CD4-positive, alpha-beta T cell treated with Interleukin-15 for 1 hour (primary cell): ENCODE data around the gene LACTB.

Experiments
- DNase-seq: peaks from one replicate; pipeline ENCODE4 v3.0.0-alpha.2; 2020

Gene LACTB

DNA sequence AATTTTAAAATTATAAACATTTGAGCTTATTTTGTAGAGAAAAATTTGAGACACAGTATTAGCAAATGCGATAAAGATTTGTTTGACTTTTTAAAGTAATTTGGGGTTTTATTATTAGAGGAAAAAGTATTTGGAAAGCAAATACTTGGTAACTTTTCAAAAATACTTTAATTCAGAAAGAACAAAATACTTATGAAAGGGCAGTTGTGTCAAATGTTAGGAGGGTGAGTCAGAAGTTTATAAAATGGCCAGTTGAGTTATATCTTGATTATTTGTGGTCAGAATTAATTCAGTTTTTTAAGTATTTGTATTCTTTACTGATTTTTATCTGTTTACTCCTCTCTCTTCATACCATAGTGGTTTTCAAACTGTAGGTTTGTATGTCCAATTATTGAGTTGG is 12.1 kb downstream of the LACTB start:
- DNase-seq, result no peak

GRCh38 chr15:63134245-63134985 is 12.8 kb downstream of the LACTB start:
- DNase-seq, result no peak

- DNase-seq, result no peak
Observed at GRCh38 chr15:63135281-63135680, 13.6 kb downstream of the LACTB start.

GRCh38 chr15:63135804-63136203 is 14.1 kb downstream of the LACTB start:
- peak; percentile 35 for DNase-seq

DNA sequence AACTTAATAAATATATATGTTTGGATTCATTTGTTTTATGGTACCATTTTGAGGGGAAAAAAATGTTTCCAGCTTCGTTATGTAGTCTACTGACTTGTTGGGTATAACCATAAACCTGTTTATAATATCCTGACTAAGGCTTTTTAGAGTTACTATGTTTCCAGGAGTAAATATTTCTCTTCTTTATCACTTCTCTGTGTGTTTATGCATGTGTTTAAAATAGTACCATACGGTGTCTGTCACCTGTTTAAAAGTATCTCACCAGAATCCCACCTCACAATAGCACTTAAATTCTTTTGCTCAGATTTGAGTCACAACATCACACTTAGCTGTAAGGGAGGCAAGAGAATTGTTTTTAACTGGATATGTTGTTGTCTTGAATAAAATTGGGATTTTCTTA is 15.1 kb downstream of the LACTB start:
- DNase-seq, result no peak

DNA sequence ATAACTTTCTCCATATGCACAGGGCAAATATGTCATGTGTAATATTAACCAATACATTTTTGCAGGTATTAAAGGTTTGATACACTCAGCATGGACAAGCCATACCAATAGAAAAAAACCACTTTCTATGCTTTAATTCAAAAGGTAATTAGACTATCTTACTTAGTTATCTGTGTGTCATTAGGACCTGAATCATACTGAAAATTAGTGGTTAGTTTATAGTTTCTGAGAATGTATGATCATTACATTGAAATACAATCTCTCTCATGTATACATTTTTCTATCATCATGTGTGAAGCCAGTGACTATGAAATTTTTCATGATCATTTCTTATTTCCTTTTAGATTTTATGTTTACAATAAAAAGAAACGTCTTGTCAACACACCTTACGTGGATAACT is 19.3 kb downstream of the LACTB start:
- DNase-seq, result no peak

DNA sequence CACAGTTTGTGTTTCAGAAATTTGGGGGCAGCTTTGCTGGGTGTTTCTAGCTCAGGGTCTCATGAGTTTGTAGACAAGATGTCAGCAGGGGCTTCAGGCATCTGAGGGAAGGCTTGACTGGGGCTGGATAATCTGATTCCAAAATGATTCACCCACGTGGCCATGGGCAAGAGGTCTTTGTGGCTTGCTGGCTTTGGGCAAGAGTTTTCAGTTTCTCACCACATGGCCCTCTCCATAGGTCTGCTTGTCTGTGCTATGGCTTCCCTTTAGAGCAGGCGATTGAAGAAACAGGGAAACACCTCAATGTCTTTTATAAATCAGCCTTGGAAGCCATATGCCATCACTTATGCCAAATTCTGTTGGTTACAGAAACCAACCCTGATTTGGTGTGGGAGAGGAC is 23.8 kb downstream of the LACTB start:
- DNase-seq, result no peak

DNA sequence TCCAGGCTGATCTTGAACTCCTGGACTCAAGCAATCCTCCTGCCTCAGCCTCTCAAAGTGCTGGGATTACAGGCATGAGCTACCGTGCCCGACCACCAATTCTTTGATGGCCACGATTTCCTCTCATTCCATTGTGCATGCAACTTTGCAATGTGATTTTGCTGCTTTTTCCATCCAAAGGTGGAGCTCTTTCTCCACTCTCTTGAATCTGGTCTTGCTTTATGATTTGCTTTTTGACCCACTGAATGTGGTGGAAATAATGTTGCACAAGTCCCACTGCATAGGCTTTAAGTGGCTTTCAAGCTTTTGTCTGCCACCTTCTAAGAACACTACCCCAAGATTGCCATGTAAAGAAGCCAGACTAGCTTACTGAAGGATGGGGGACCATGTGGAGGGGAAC is 25.0 kb downstream of the LACTB start:
- no peak for DNase-seq

GRCh38 chr15:63151665-63152064 is 30.0 kb downstream of the LACTB start:
- no peak for DNase-seq

GRCh38 chr15:63155486-63155885 is 33.8 kb downstream of the LACTB start:
- no peak for DNase-seq

- DNase-seq, result no peak
Observed at GRCh38 chr15:63156086-63156710, 34.5 kb downstream of the LACTB start.

- DNase-seq, result peak; percentile 27
Observed at GRCh38 chr15:63156755-63157117, 35.1 kb downstream of the LACTB start.

- peak; percentile 88 for DNase-seq
Observed at GRCh38 chr15:63157118-63157843, 35.6 kb downstream of the LACTB start, which contains the start of gene RPS27L. Gene RPS27L, minus strand, starts transcription at chr15:63157477. Its CDS starts 72 bp downstream, at chr15:63157405.

DNA sequence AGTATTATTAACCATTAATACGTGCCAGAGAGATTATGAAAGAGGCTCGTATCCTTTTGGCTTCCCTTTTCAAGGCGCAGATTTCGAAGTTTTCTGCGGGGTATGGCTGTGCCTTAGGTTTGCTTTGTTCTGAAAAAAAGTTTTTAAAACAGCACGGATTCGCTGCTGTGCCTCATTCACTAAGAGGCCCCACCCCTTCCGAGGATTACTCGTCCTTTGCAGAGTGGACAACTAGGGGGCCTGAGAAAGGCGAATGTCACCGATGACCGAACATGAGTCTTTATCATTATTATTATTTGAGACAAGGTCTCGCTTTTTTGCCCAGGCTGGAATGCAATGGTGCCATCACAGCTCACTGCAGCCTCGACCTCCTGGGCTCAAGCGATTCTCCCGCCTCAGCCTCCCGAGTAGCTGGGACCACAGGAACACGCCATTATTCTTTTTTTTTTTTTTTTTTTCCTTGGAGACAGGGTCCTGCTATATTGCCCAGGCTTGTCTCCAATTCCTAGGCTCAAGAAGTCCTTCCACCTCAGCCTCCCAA is 36.3 kb downstream of the LACTB start:
- DNase-seq, result no peak

- DNase-seq, result no peak
Observed at GRCh38 chr15:63160638-63161037, 39.0 kb downstream of the LACTB start.

GRCh38 chr15:63163217-63163616 is 41.6 kb downstream of the LACTB start:
- DNase-seq, result no peak

- DNase-seq, result no peak
Observed at GRCh38 chr15:63165166-63165859, 43.7 kb downstream of the LACTB start.

GRCh38 chr15:63166219-63166618 is 44.6 kb downstream of the LACTB start:
- DNase-seq, result peak; percentile 36

- DNase-seq, result no peak
Observed at GRCh38 chr15:63169788-63170187, 48.1 kb downstream of the LACTB start.

DNA sequence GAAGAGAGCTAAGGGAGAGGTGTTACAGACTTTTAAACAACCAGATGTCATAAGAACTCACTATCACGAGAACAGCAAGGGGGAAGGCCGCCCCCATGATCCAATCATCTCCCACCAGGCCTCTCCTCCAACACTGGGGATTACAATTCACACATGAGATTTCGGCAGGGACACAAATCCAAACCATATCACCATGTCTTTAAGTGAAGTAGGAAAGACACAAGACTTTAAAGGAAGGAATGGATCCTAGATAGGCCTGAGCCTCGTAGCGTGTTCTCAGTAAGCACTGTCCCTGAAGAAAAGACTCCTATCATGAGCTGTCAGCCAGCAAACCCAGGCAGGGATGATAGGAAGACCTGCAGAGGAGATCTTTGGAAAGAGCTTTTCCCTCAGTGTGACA is 50.7 kb downstream of the LACTB start:
- DNase-seq, result no peak

DNA sequence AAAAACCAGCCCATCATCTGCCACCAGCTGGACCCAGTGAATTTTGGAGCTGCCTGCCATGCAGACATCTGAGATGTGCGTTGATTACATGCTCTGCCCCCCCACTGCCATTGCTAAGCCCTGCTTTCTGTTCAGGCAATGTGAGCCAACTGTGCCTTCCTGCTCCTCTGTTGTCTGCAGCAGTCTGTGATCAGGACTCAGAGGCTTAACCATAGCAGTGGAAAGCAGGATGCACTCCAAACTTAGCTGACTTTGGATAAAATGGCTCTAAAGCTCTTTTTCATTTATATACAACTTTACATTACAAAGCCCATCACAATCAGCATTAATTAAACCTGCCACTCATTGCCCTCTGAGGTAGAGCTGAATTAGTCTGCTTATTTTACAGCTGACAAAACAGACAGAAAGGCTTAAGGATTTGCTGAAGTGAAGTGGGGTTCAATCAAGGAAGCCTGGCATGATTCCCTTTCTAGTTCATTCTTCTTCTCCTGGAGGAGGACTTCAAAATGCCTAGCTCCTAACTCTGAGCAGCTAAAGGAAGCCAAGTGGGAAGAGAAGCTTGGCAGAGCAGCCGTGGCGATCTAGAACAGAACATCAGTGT is 51.3 kb downstream of the LACTB start:
- no peak for DNase-seq

DNA sequence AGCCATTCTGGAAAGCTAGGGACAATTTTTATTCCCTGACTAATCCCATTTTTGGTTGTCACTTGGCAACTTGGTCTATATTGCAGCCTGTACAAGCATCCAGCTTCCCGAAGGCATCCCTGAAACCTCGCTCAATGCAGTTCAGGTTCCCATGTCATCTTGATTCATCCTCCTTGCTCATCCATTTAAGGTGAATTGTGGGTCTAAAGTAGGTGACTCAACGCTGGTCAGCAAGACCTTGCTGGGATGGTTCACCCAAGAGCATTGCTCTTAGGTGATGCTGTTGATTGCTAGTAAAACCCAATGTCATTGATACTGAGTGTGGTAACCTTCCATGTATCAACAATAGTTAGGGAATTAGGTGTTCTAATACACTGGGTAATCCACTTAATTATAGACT is 54.6 kb downstream of the LACTB start:
- no peak for DNase-seq

DNA sequence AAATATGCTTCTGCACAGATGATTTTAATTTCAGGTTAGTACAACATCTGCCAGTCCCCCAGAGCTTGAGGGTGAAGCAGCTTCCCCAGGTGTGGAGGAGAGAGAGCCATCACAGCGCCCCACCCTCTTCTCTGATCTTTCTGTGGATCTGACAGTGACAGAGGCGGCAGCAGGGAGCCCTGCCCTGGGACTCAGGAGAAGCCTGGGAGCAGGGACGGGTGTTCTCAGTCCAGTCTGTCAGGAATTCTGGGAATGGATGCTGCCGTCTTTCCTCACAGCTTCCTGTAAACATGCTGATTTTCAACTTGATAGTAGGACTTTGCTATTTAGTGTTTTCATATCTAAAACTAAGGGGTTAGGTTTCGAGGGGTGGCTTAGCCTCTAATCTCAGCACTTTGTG is 56.4 kb downstream of the LACTB start:
- no peak for DNase-seq
